ENCODE results near the gene RMC1. TPM values are rescaled to one million over a fixed set of nuclear protein-coding genes. Genes with fewer than 3 reads are reported as not detected.

The RMC1 gene
- total and polyA plus RNA-seq, 2 donors from 2014 or later: 25.9 to 40.4 TPM

GRCh38 chr18:23538870-23539269 lies 35.6 kb downstream of the RMC1 start:
- H3K27me3 ChIP-seq (ENCODE audit: control insufficient read depth, insufficient read depth, low read length): no peaks in the 10 kb centered on the region
- intact Hi-C loops (cut with DNase I): no loop called here
- H3K4me1 ChIP-seq (ENCODE audit: control insufficient read depth in 2 of 3, insufficient read depth in 2 of 3, low read depth in 1 of 3, low read length in 3 of 3): no peaks in the 10 kb centered on the region
- TF ChIP-seq CTCF (IDR thresholded peaks at IDR 0.05; ENCODE audit: borderline replicate concordance, extremely low read depth, insufficient read depth): no peak
- H3K4me3 ChIP-seq (ENCODE audit: low read length in 3 of 3): no peak overlapping the region
- H3K27ac ChIP-seq (ENCODE audit: low read depth in 2 of 2, low read length in 2 of 2): no peak overlapping the region
- no peak for FAIRE-seq
- peaks cover 4 to 82% (median 63%) of the 10 kb centered on the region in 3 donors for H3K36me3 ChIP-seq (ENCODE audit: control insufficient read depth in 2 of 3, insufficient read depth in 3 of 3, low read length in 3 of 3)
- no peak for DNase-seq
- no peaks in the 10 kb centered on the region for H3K9me3 ChIP-seq (ENCODE audit: control insufficient read depth in 2 of 3, insufficient read depth in 1 of 3, low read length in 3 of 3)
- no peak overlapping the region for H3K9ac ChIP-seq (ENCODE audit: low read length in 3 of 3)

GRCh38 chr18:23539296-23539695 lies 36.0 kb downstream of the RMC1 start:
- H3K27ac ChIP-seq (ENCODE audit: low read depth in 2 of 2, low read length in 2 of 2): no peak overlapping the region
- DNase-seq: no peak
- no peaks in the 10 kb centered on the region for H3K27me3 ChIP-seq (ENCODE audit: control insufficient read depth, insufficient read depth, low read length)
- H3K9me3 ChIP-seq (ENCODE audit: control insufficient read depth in 2 of 3, insufficient read depth in 1 of 3, low read length in 3 of 3): no peaks in the 10 kb centered on the region
- intact Hi-C loops (cut with DNase I): no loop called here
- no peak overlapping the region for H3K9ac ChIP-seq (ENCODE audit: low read length in 3 of 3)
- no peak for FAIRE-seq
- H3K36me3 ChIP-seq (ENCODE audit: control insufficient read depth in 2 of 3, insufficient read depth in 3 of 3, low read length in 3 of 3): peaks cover 4 to 82% (median 65%) of the 10 kb centered on the region in 3 donors
- H3K4me3 ChIP-seq (ENCODE audit: low read length in 3 of 3): no peak overlapping the region
- TF ChIP-seq CTCF (IDR thresholded peaks at IDR 0.05; ENCODE audit: borderline replicate concordance, extremely low read depth, insufficient read depth): no peak
- no peaks in the 10 kb centered on the region for H3K4me1 ChIP-seq (ENCODE audit: control insufficient read depth in 2 of 3, insufficient read depth in 2 of 3, low read depth in 1 of 3, low read length in 3 of 3)

DNA sequence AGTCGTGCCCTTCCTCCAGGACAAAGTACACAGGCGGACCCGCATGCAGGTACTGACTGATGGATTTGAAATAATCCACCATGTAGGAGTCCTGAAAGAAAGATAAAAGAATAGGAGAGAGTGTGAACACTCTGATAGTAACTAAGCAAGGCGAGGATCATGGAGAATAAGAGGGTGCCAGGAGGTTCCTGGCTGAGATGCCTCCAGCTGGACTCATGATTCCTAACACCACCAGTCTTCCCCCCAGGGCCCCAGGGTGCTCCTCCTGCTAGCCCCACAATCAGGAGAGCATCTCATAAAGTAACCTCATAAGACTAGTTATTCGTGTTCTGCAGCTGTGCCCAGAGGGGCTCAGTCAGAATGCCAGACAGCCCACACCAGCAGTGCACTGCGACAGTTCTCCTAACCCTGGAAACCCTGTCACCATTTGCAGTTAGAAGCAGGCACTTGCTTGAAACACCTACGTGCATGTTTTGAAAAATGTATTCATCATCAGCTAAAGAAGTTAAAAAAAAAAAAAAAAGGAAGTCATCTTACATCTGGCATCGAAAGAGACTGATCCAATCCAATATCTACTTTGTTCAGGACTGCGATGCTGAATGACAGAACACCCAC lies 36.7 kb downstream of the RMC1 start:
- H3K4me1 ChIP-seq (ENCODE audit: control insufficient read depth in 2 of 3, insufficient read depth in 2 of 3, low read depth in 1 of 3, low read length in 3 of 3): no peaks in the 10 kb centered on the region
- no peak overlapping the region for H3K27ac ChIP-seq (ENCODE audit: low read depth in 2 of 2, low read length in 2 of 2)
- no peaks in the 10 kb centered on the region for H3K9me3 ChIP-seq (ENCODE audit: control insufficient read depth in 2 of 3, insufficient read depth in 1 of 3, low read length in 3 of 3)
- TF ChIP-seq CTCF (IDR thresholded peaks at IDR 0.05; ENCODE audit: borderline replicate concordance, extremely low read depth, insufficient read depth): no peak
- H3K27me3 ChIP-seq (ENCODE audit: control insufficient read depth, insufficient read depth, low read length): no peaks in the 10 kb centered on the region
- FAIRE-seq (no peak), DNase-seq (no peak)
- H3K4me3 ChIP-seq (ENCODE audit: low read length in 3 of 3): no peak overlapping the region
- intact Hi-C loops (cut with DNase I): no loop called here
- peaks cover 4 to 77% (median 65%) of the 10 kb centered on the region in 3 donors for H3K36me3 ChIP-seq (ENCODE audit: control insufficient read depth in 2 of 3, insufficient read depth in 3 of 3, low read length in 3 of 3)
- H3K9ac ChIP-seq (ENCODE audit: low read length in 3 of 3): no peak overlapping the region

DNA sequence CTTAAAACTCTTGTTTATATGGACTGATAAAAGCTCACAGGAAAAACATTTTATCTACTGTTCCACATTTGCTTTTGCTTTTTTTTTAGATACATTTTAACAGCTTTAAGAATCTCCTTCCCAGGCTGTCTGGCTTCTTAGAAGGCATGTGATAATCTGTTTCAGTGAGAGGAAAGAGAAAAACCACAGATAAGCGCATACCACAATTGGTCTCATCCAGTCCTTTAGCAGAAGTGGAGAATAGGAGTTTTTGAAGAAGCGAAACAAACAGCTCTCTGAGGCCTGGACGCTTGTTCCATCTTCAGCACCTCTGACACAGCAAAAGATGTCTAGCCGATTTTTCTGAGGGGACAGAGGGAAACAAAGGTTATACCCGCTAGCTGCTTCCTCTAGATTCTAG lies 37.6 kb downstream of the RMC1 start:
- no peaks in the 10 kb centered on the region for H3K4me1 ChIP-seq (ENCODE audit: control insufficient read depth in 2 of 3, insufficient read depth in 2 of 3, low read depth in 1 of 3, low read length in 3 of 3)
- intact Hi-C loops (cut with DNase I): no loop called here
- TF ChIP-seq CTCF (IDR thresholded peaks at IDR 0.05; ENCODE audit: borderline replicate concordance, extremely low read depth, insufficient read depth): no peak
- no peak for DNase-seq
- FAIRE-seq: no peak
- no peak overlapping the region for H3K4me3 ChIP-seq (ENCODE audit: low read length in 3 of 3)
- H3K9me3 ChIP-seq (ENCODE audit: control insufficient read depth in 2 of 3, insufficient read depth in 1 of 3, low read length in 3 of 3): no peaks in the 10 kb centered on the region
- no peak overlapping the region for H3K27ac ChIP-seq (ENCODE audit: low read depth in 2 of 2, low read length in 2 of 2)
- H3K27me3 ChIP-seq (ENCODE audit: control insufficient read depth, insufficient read depth, low read length): no peaks in the 10 kb centered on the region
- H3K36me3 ChIP-seq (ENCODE audit: control insufficient read depth in 2 of 3, insufficient read depth in 3 of 3, low read length in 3 of 3): peaks cover 4 to 75% (median 57%) of the 10 kb centered on the region in 3 donors
- H3K9ac ChIP-seq (ENCODE audit: low read length in 3 of 3): no peak overlapping the region

Data from kidney (tissue), 14 donors.